GM19193 (cell line): ENCODE data around the gene MRFAP1.

Experiments used
- POLR2A ChIP-seq: IDR thresholded peaks from 4 replicates; pipeline ENCODE4 v1.6.1; 2011; ENCODE audit not compliant: insufficient read depth, insufficient read length; ENCODE audit errors: extremely low read depth

Gene MRFAP1

DNA sequence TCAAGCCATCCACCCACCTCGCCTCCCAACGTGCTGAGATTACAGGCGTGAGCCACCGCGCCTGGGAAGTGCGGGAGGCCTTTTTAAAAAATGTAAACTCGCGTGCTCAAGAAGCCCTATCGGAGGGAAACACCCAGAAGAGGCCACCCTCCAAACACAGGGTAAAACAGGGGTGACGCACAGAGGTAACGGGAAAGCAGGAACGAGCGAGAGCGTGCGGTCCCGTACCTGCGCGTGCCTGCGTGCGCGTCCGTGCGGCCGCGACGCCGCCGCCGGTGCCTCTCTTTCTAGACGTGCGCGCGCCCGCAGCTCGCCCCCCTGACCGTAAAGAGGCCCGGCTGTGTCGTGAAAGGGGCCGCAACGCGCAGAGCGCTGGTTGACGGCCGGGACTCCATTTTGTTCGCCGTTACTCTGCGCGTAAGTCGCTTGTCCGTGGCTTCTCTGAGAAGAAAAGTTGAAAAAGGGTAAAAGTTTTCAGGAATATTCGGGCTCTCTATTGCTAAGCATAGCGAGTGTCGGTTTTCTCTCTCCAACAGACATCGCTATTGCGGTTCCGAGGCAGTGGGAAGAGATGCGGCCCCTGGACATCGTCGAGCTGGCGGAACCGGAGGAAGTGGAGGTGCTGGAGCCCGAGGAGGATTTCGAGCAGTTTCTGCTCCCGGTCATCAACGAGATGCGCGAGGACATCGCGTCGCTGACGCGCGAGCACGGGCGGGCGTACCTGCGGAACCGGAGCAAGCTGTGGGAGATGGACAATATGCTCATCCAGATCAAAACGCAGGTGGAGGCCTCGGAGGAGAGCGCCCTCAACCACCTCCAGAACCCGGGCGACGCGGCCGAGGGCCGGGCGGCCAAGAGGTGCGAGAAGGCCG is at the start of gene MRFAP1:
Gene MRFAP1, plus strand, starts transcription at position 394 of the 872 bp plus-strand sequence. Its CDS starts 178 bp downstream, at position 572.
- peak; percentile 90 for TF ChIP-seq POLR2A

DNA sequence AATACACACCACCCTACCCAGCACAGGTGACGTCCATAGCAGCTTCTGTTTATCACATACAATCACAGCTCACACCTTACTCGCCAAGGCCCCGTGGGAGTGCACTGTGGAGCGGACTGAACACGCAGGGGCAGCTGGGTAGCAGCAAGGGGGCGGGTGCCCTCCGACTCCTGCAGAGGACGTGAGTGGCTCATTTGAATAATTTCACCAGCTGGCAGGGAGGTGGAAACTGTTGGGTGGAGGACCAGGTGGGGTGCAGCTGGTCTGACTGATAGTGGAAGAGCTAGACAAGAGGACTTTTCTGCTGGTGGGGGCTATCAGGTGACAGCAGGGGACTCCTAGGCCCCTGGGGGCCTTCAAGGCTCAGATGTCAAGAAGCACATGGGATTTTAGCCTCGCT is 49.2 kb upstream of the MRFAP1 start:
- TF ChIP-seq POLR2A = no peak

DNA sequence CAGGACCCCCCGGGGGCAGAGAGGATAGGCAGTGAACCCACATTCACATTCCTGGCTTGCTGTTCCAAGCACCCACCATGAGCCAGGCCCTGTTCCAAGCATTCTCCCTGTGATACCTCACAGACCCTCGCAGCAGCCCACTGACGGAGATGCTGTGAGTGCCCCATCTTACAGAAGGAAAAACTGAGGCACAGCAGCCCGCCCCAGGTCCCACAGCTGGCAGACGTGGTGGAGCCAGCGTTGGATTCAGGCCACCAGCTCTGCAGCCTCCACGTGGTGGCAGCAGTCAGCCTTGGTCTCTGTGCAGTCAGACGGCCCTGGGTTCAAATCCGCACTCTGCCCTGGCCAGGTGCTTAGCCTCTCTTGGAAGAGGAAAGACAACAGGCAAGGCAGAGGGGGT is 48.7 kb upstream of the MRFAP1 start:
- no peak for TF ChIP-seq POLR2A

- no peak for TF ChIP-seq POLR2A
Measured at GRCh38 chr4:6592804-6593563, 47.5 kb upstream of the MRFAP1 start.

DNA sequence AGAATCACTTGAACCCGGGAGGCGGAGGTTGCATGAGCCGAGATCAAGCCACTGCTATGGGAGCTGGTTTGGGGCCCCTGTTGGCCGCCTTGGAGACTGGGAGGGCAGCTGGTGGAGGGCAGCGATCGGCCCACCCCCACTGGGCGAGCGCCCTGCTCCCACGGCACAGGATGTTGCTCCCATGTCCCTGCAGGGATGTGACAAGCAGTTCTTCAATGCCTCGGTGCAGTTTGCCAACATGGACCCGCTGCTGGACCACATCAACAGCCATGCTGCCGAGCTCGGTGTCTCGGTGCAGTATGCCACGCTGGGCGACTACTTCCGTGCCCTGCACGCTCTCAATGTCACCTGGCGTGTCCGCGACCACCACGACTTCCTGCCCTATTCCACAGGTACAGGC is 46.1 kb upstream of the MRFAP1 start:
- no peak for TF ChIP-seq POLR2A

DNA sequence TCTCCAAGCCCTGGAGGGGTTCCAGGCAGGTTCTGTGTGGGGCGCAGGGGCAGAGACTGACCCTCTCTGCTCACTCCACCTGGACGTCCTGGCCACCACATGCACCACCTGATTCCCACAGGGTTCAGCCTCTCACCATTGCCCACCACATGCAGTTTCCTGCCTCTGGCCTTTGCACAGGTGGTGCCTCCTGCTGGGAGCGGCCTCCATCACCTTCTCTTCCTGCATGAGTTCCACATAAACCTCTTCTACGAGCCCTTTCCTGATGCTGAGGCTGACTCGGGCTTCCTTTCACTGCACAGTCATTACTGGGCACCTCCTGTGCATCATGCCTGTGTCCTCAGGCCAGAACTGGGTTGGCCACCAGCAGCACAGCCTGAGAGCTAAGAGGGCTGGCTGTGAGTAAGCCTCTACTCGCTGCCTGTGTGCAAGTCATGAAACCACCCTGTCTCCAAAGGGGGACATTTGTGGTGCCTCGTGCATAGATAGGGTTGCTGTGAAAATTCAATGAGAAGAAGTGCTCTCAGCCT is 45.6 kb upstream of the MRFAP1 start:
- TF ChIP-seq POLR2A = no peak

DNA sequence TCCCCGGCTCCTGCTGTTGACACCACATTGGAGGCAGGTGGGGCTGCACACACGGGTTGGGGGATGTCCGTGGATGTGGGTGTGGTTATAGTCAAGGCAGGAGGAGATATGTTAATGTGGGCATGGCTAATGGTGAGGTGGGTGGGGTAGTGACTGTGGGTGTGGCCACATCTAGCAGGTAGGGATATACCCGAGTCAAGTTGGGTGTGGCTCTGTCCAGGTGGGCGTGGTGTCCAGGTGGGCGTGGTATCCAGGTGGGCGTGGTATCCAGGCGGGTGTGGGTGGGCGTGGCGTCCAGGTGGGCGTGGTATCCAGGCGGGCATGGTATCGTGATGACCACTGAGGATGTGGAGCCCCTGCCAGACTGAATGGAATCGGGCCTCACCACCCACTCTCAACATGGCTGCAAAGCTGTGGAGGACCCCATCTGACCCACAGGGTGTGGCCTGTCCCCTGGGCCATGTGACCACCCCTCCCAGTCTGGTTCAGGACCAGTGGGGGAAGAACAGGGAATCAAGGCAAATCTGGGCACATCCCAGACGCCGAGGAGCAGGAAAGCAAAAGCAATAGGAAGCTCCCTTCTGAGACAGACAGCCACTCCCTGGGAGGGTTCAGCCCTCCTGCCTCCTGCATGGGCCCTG is 44.5 kb upstream of the MRFAP1 start:
- no peak for TF ChIP-seq POLR2A

DNA sequence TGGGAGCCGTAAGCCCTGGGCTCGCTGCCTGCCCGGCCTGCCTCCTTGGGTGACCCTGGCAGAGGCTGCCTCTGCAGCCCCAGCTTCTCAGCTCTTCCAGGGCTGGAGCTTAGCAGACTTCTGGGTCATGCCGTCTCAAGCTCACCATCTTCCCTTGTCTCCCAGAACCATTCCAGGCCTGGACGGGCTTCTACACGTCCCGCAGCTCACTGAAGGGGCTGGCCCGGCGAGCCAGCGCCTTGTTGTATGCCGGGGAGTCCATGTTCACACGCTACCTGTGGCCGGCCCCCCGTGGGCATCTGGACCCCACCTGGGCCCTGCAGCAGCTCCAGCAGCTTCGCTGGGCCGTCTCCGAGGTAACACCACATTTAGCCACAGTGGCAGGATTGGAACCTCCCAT is 43.5 kb upstream of the MRFAP1 start:
- TF ChIP-seq POLR2A = no peak

DNA sequence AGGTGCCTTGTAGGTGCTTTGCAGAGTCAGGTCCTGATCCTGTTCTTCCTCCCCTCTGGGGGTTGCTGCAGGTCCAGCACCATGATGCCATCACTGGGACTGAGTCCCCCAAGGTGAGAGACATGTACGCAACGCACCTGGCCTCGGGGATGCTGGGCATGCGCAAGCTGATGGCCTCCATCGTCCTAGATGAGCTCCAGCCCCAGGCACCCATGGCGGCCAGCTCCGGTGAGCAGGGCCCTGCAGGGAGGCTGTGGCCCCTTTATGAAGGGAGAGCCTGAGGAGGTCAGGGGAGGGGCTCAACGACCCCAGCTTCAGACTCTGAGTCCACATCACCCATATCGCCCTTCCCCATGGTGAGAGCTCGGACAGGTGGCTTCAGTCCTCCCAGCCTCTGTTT is 42.4 kb upstream of the MRFAP1 start:
- no peak for TF ChIP-seq POLR2A

GRCh38 chr4:6598641-6599040 is 41.8 kb upstream of the MRFAP1 start:
- no peak for TF ChIP-seq POLR2A

- TF ChIP-seq POLR2A = no peak
Measured at GRCh38 chr4:6601661-6602250, 38.7 kb upstream of the MRFAP1 start.

DNA sequence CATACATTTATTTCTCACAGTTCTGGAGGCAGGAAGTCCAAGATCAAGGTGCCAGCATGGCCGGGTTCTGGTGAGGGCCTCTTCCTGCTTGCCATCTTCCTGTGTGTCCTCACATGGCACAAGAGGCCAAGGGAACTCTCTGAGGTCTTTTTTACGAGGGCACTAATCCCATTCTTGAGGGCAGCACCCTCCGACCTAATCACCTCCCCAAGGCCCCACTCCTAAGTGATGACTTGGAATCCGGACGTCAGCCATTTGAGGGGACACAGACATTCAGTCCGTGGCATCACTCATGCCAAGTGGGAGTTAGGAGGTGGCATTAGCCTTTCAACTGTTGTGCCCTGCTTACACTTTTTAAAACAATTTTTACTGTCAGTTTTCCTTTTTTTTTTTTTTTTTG is 38.2 kb upstream of the MRFAP1 start:
- TF ChIP-seq POLR2A = no peak

- TF ChIP-seq POLR2A = no peak
Measured at GRCh38 chr4:6603128-6603527, 37.4 kb upstream of the MRFAP1 start.

DNA sequence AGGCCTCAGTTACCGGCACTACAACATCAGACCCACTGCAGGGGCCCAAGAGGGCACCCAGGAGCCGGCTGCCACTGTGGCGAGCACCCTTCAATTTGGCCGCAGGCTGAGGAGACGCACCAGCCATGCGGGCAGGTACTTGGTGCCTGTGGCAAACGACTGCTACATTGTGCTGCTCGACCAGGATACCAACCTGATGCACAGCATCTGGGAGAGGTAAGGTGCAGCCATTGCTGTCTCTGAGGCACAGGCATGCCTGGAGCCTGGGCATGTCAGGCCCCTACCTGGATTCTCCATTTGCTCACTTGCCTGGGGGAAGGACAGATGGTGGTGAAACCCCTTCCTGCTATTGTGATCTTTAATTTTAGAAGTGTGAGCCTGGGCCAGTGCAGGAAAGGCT is 35.4 kb upstream of the MRFAP1 start:
- no peak for TF ChIP-seq POLR2A

DNA sequence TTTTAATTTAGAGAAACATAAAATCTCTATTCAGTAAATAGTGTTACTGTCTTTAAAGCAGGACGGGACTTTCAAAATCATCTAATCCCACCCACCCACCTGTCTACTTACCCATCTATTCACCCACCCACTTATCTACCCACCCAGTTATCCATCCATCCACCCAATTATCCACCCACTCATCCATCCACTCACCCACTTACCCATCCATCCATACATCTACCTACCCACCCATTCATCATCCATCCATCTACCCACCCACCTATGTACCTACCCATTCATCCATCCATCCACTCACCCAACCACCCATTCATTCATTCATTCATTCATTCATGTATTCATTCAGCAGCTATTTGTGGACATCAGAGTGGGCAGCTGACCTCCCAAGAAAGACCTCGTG is 34.9 kb upstream of the MRFAP1 start:
- no peak for TF ChIP-seq POLR2A
